HCT116 (cell line): ENCODE data around the gene PRG2.

Experiments used
- EZH2 ChIP-seq: fragments of 200-600 bp; sonication (generic); IDR thresholded peaks from 2 replicates; pipeline ENCODE4 v1.6.1; 2017; ENCODE audit warnings: antibody characterized with exemption, mixed run types
- MAX ChIP-seq: IDR thresholded peaks from 2 replicates; pipeline ENCODE4 v1.6.1; 2012
- TF ChIP-seq, protein P1 (sequence below), 3 experiments: fragments of 200-600 bp in 1 of 3; sonication (generic) in 1 of 3; IDR thresholded peaks in 2 of 3; conservative IDR thresholded peaks in 1 of 3; 2 replicates each; pipeline ENCODE4 v1.5.1; 2012 to 2017; ENCODE audit warnings: low read depth in 2 of 3, low read length in 2 of 3, antibody characterized with exemption in 1 of 3, borderline replicate concordance in 1 of 3, control low read depth in 1 of 3, mild to moderate bottlenecking in 1 of 3, mixed read lengths in 1 of 3, mixed run types in 1 of 3, moderate library complexity in 1 of 3; ENCODE audit not compliant: insufficient read depth in 1 of 3

DNA sequence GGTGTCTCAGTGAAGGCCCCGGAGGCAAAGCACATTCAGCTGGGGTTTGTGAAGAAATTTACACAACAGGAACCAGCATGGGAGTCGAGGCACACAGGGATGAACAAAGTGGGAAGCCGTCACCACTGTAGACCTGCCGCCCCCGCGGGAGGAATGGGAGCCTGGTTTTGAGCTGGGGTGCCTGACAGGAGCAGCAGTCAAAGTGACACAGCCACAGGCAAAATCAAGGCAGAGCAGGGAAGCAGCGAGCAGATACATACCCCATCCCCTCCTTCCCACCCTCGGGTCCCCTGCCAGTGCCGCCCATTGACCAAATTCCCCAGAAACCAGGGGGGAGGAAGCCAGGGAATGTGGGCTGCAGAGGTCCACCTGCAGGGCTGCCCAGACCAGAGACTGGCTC, 31.5 kb downstream of the PRG2 start:
- TF ChIP-seq MAX: no peak
- TF ChIP-seq, protein P1, sequence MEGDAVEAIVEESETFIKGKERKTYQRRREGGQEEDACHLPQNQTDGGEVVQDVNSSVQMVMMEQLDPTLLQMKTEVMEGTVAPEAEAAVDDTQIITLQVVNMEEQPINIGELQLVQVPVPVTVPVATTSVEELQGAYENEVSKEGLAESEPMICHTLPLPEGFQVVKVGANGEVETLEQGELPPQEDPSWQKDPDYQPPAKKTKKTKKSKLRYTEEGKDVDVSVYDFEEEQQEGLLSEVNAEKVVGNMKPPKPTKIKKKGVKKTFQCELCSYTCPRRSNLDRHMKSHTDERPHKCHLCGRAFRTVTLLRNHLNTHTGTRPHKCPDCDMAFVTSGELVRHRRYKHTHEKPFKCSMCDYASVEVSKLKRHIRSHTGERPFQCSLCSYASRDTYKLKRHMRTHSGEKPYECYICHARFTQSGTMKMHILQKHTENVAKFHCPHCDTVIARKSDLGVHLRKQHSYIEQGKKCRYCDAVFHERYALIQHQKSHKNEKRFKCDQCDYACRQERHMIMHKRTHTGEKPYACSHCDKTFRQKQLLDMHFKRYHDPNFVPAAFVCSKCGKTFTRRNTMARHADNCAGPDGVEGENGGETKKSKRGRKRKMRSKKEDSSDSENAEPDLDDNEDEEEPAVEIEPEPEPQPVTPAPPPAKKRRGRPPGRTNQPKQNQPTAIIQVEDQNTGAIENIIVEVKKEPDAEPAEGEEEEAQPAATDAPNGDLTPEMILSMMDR (IDR thresholded peaks at IDR 0.05 in 2 of 3, conservative IDR thresholded peaks at IDR 0.05 in 1 of 3; ENCODE audit: borderline replicate concordance in 1 of 3, insufficient read depth in 1 of 3, low read depth in 2 of 3, low read length in 2 of 3): no peak
- no peak for TF ChIP-seq EZH2
